HG03442 (cell line): Measurements from ENCODE around the gene PIP4K2C.
"Not testable (repeated sequence)": the region's sequence is repeated elsewhere in the genome, so short reads cannot be mapped to it uniquely, and the experiment has no call there.

ENCODE experiments used
- ATAC-seq: cut with Tn5 transposase; IDR thresholded peaks from one replicate; pipeline ENCODE4 v1.9.1; 2021; ENCODE audit warnings: mild to moderate bottlenecking, moderate library complexity; ENCODE audit not compliant: unreplicated experiment

PIP4K2C gene

GRCh38 chr12:57632958-57633840 is 42.2 kb downstream of the PIP4K2C start, which contains the start of gene B4GALNT1:
B4GALNT1 (minus strand) TSS chr12:57633201; CDS start chr12:57632132, 1,069 bp downstream.
- ATAC-seq: no peak

GRCh38 chr12:57636731-57637130 is 45.7 kb downstream of the PIP4K2C start:
- not testable (repeated sequence) for ATAC-seq

GRCh38 chr12:57637364-57637763 is 46.4 kb downstream of the PIP4K2C start:
- ATAC-seq: no peak

- ATAC-seq: no peak
These were observed 47.1 kb downstream of the PIP4K2C start for GRCh38 chr12:57638096-57638495.

- ATAC-seq: no peak
These were observed 49.4 kb downstream of the PIP4K2C start for GRCh38 chr12:57640175-57641042.

- ATAC-seq: no peak
These were observed 50.9 kb downstream of the PIP4K2C start for GRCh38 chr12:57641699-57642442.

GRCh38 chr12:57645990-57646658 is 55.1 kb downstream of the PIP4K2C start:
- ATAC-seq: not testable (repeated sequence)

GRCh38 chr12:57646659-57647049 is 55.7 kb downstream of the PIP4K2C start:
- not testable (repeated sequence) for ATAC-seq
